Astrocyte (in vitro differentiated cells and primary cell): ENCODE data around the gene TNFRSF25. TPM values are rescaled to one million over a fixed set of nuclear protein-coding genes. Genes with fewer than 3 reads are reported as not detected.

Experiments
- DNase-seq: peaks from one replicate; pipeline ENCODE4 v3.0.0-alpha.2; 2010; ENCODE audit warnings: low read depth
- FAIRE-seq: peaks from 2 replicates; lab custom pipeline; 2011; peaks lifted over from hg19 to GRCh38; lab: Jason Lieb, UNC
- H2AFZ ChIP-seq: 2 replicates; pipeline ENCODE4 v1.6.0; 2012; ENCODE audit warnings: low read depth, low read length, inconsistent platforms
- H3K27ac ChIP-seq: 2 replicates; pipeline ENCODE4 v1.5.1; 2011; ENCODE audit warnings: low read depth, low read length, inconsistent platforms
- H3K27me3 ChIP-seq: 2 replicates; pipeline ENCODE4 v1.6.0; 2011; ENCODE audit warnings: low read length, inconsistent platforms; ENCODE audit not compliant: insufficient read depth
- H3K36me3 ChIP-seq: 2 replicates; pipeline ENCODE4 v1.5.1; 2011; ENCODE audit warnings: low read length, inconsistent platforms; ENCODE audit not compliant: insufficient read depth
- H3K4me1 ChIP-seq: 2 replicates; pipeline ENCODE4 v1.5.1; 2011; ENCODE audit warnings: low read length, inconsistent platforms; ENCODE audit not compliant: insufficient read depth
- H3K4me2 ChIP-seq: 2 replicates; pipeline ENCODE4 v1.6.0; 2012; ENCODE audit warnings: low read length, inconsistent platforms
- H3K4me3 ChIP-seq: 2 replicates; pipeline ENCODE4 v1.5.1; 2011; ENCODE audit warnings: low read depth, mild to moderate bottlenecking, low read length, inconsistent platforms; ENCODE audit not compliant: insufficient read depth
- H3K79me2 ChIP-seq: 2 replicates; pipeline ENCODE4 v1.6.0; 2012; ENCODE audit warnings: mild to moderate bottlenecking, low read length, inconsistent platforms; ENCODE audit not compliant: insufficient read depth
- H3K9ac ChIP-seq: 2 replicates; pipeline ENCODE4 v1.6.0; 2012; ENCODE audit warnings: mild to moderate bottlenecking, low read length, inconsistent platforms
- H3K9me3 ChIP-seq: 2 replicates; pipeline ENCODE4 v1.5.1; 2012; ENCODE audit warnings: low read depth, mild to moderate bottlenecking, low read length, inconsistent platforms; ENCODE audit not compliant: insufficient read depth
- H4K20me1 ChIP-seq: 2 replicates; pipeline ENCODE4 v1.6.0; 2012; ENCODE audit warnings: low read length, inconsistent platforms; ENCODE audit not compliant: insufficient read depth
- H3K27ac Mint-ChIP-seq: one replicate; pipeline ENCODE4 v1.8.0; 2021; ENCODE audit warnings: mild to moderate bottlenecking, mixed read lengths; ENCODE audit not compliant: unreplicated experiment
- H3K27me3 Mint-ChIP-seq: one replicate; pipeline ENCODE4 v1.8.0; 2021; ENCODE audit warnings: low read depth, mixed read lengths; ENCODE audit not compliant: unreplicated experiment
- H3K36me3 Mint-ChIP-seq: one replicate; pipeline ENCODE4 v1.8.0; 2021; ENCODE audit warnings: low read depth, mixed read lengths; ENCODE audit not compliant: unreplicated experiment
- H3K4me1 Mint-ChIP-seq: one replicate; pipeline ENCODE4 v1.8.0; 2021; ENCODE audit warnings: low read depth, mixed read lengths; ENCODE audit not compliant: unreplicated experiment
- H3K4me3 Mint-ChIP-seq: one replicate; pipeline ENCODE4 v1.8.0; 2021; ENCODE audit warnings: mild to moderate bottlenecking, moderate library complexity, mixed read lengths; ENCODE audit not compliant: unreplicated experiment
- H3K9me3 Mint-ChIP-seq: one replicate; pipeline ENCODE4 v1.8.0; 2021; ENCODE audit warnings: mild to moderate bottlenecking, mixed read lengths; ENCODE audit not compliant: unreplicated experiment
- CTCF ChIP-seq: IDR thresholded peaks from 2 replicates; pipeline ENCODE4 v1.5.1; 2011; ENCODE audit warnings: low read depth, mild to moderate bottlenecking, inconsistent platforms, low read length, moderate library complexity; ENCODE audit not compliant: insufficient read depth
- EZH2 ChIP-seq: IDR thresholded peaks from 2 replicates; pipeline ENCODE4 v1.6.1; 2012; ENCODE audit warnings: mild to moderate bottlenecking, low read length, inconsistent platforms; ENCODE audit not compliant: insufficient read depth
- total RNA-seq: library from RNA; stranded (reverse); gene quantifications from 2 replicates; pipeline ENCODE4 v1.2.1, GENCODE V29; 2021

The TNFRSF25 gene
- total RNA-seq, 1 donor from 2014 or later: 18.8 TPM

- Histone ChIP-seq H3K79me2 (no peaks in the 10 kb centered on the region), H3K9me3 (no peaks in the 10 kb centered on the region), H3K27ac (no peak overlapping the region), H4K20me1 (no peaks in the 10 kb centered on the region), H3K27me3 (peaks cover 20% of the 10 kb centered on the region), H3K9ac (no peak overlapping the region), H3K4me1 (no peaks in the 10 kb centered on the region), H3K4me2 (no peak overlapping the region), H3K4me3 (no peak overlapping the region), H2AFZ (no peak overlapping the region), H3K36me3 (no peaks in the 10 kb centered on the region)
- FAIRE-seq (no peak), DNase-seq (no peak)
- Mint-ChIP-seq H3K36me3 (peaks cover 4% of the 10 kb centered on the region), H3K27me3 (peaks cover 42% of the 10 kb centered on the region), H3K4me3 (no peak overlapping the region), H3K27ac (no peak overlapping the region), H3K9me3 (peaks cover under 1% of the 10 kb centered on the region), H3K4me1 (no peaks in the 10 kb centered on the region)
- no peak for TF ChIP-seq CTCF
- no peak for TF ChIP-seq EZH2
Measured at GRCh38 chr1:6444377-6444776, 21.6 kb downstream of the TNFRSF25 start.

GRCh38 chr1:6443339-6444115 is 22.4 kb downstream of the TNFRSF25 start:
- Mint-ChIP-seq H3K4me1 (no peaks in the 10 kb centered on the region), H3K27ac (no peak overlapping the region), H3K9me3 (no peaks in the 10 kb centered on the region), H3K27me3 (peaks cover 45% of the 10 kb centered on the region), H3K36me3 (peaks cover 4% of the 10 kb centered on the region), H3K4me3 (no peak overlapping the region)
- DNase-seq (no peak), FAIRE-seq (no peak)
- H3K27ac ChIP-seq: no peak overlapping the region
- peaks cover 17% of the 10 kb centered on the region for H3K27me3 ChIP-seq
- H3K4me2 ChIP-seq: no peak overlapping the region
- no peak for TF ChIP-seq CTCF
- TF ChIP-seq EZH2: no peak
- no peaks in the 10 kb centered on the region for H3K36me3 ChIP-seq
- H3K4me1 ChIP-seq: no peaks in the 10 kb centered on the region
- H3K79me2 ChIP-seq: no peaks in the 10 kb centered on the region
- no peaks in the 10 kb centered on the region for H4K20me1 ChIP-seq
- no peak overlapping the region for H3K4me3 ChIP-seq
- no peaks in the 10 kb centered on the region for H3K9me3 ChIP-seq
- H2AFZ ChIP-seq: no peak overlapping the region
- no peak overlapping the region for H3K9ac ChIP-seq

GRCh38 chr1:6441586-6441985 is 24.4 kb downstream of the TNFRSF25 start:
- Histone ChIP-seq H3K9ac (no peak overlapping the region), H3K4me2 (no peak overlapping the region), H3K27me3 (peaks cover 11% of the 10 kb centered on the region), H3K9me3 (no peaks in the 10 kb centered on the region), H3K36me3 (no peaks in the 10 kb centered on the region), H3K27ac (no peak overlapping the region), H2AFZ (no peak overlapping the region), H3K4me3 (no peak overlapping the region), H4K20me1 (peaks cover 3% of the 10 kb centered on the region), H3K4me1 (peaks cover 3% of the 10 kb centered on the region), H3K79me2 (no peaks in the 10 kb centered on the region)
- H3K4me3 Mint-ChIP-seq: no peak overlapping the region
- no peak overlapping the region for H3K27ac Mint-ChIP-seq
- TF ChIP-seq CTCF (no peak), EZH2 (no peak)
- no peaks in the 10 kb centered on the region for H3K4me1 Mint-ChIP-seq
- DNase-seq: no peak
- H3K27me3 Mint-ChIP-seq: peaks cover 51% of the 10 kb centered on the region
- no peak for FAIRE-seq
- H3K36me3 Mint-ChIP-seq: peaks cover 4% of the 10 kb centered on the region
- H3K9me3 Mint-ChIP-seq: no peaks in the 10 kb centered on the region
